ENCODE results near the gene CSF1.
"Not testable (repeated sequence)": the region's sequence is repeated elsewhere in the genome, so short reads cannot be mapped to it uniquely, and the experiment has no call there.

CSF1 gene

GRCh38 chr1:109910123-109910962 lies at the start of gene CSF1:
Gene CSF1 (plus strand): TSS chr1:109910849. CDS start chr1:109911024, 175 bp downstream.
- DNase-seq (ENCODE audit: low spot score): peak; percentile 82

DNA sequence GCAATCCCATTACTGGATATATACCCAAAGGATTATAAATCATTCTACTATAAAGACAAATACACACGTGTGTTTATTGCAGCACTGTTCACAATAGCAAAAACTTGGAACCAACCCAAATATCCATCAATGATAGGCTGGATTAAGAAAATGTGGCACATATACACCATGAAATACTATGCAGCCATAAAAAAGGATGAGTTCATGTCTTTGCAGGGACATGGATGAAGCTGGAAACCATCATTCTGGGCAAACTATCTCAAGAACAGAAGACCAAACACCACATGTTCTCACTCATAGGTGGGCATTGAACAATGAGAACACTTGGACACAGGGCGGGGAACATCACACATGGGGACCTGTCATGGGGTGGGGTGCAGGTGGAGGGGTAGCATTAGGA lies 49.0 kb upstream of the CSF1 start:
- DNase-seq (ENCODE audit: low spot score): not testable (repeated sequence)

DNA sequence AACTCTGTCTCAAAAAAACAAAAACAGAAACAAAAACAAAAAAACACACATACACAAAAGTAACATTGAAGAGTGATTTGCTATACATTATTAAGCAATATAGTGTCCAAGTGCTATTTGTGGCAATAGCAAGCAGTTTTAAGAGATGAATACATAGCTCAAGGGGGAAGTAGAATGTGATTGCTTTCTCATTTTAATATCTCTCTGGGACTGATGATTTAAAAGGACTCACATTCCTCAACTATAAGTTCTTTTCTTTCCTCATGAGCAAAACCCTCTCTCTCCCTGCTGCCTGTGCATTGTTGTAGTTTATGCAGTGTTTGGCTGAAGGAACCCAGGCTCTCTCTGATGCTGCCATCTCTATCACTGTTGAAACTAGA lies 47.0 kb upstream of the CSF1 start:
- DNase-seq (ENCODE audit: low spot score): no peak

GRCh38 chr1:109864047-109864822 lies 46.4 kb upstream of the CSF1 start:
- no peak for DNase-seq (ENCODE audit: low spot score)

DNA sequence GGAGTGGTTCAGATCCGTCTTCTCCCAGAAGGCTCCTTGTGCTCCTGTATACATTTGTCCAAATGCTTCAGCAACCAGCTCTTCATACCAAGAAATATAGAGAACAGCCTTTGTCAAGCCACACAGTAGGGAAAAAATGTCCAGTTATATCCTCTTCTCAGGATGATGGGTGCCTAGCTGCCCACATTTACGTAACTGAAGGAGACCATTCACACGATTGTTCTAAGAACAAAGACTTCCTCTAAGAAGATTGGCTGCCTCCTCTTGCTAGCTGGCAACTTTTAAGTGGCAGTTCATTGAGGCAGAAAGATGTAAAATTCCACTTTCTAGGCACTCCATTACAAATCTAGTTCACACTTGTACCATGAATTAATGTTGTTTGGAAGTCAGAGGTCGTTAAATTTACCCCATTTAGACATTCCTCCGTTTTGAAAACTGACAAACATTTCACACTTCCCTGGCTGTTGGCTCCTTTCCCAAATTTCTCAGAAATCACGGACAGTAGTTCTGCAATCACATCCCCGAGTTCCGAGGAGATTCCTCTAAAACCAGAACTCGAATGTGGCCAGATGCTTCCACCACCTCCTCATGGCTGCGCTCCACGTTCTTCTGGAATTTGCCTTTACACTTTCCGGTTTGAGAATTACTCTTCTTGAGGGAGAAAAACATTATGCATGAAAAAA lies 45.6 kb upstream of the CSF1 start:
- DNase-seq (ENCODE audit: low spot score): no peak

- DNase-seq (ENCODE audit: low spot score): no peak
These were observed 44.6 kb upstream of the CSF1 start for GRCh38 chr1:109866071-109866470.

GRCh38 chr1:109873278-109874175 lies 37.1 kb upstream of the CSF1 start:
- no peak for DNase-seq (ENCODE audit: low spot score)

GRCh38 chr1:109874445-109874844 lies 36.2 kb upstream of the CSF1 start:
- no peak for DNase-seq (ENCODE audit: low spot score)

GRCh38 chr1:109875874-109876273 lies 34.8 kb upstream of the CSF1 start:
- no peak for DNase-seq (ENCODE audit: low spot score)

DNA sequence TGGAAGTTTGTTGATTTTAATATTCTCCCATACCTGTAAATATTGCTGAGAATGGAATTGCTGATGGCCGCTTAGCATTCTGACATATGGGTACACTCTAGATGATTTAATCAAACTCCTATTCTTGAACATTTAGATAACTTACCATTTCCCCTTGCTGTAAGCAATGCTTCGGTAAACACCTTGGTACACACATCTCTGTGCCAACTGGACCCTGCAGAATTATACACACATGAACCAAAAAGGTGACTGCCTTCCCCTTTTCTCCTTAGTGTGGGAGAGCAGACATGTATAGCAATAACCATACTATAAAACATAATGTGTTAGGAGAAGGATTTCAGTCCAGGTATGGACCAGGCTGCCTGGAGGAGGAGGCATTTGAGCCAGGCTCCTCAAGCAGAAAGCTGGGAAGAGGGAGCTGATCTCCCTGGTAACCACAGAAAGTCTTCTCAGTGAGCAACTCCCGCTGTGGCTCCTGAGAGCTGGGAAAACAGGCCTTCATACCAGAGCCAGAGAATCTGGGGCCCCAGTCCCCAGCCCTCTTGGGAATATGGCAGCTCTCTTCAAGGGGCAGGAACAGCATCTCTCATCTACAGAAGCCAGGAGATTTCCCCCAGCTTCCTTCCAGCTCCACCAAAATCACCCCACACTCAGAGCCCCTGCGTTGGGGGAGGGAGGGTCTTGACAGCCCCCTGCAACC lies 33.9 kb upstream of the CSF1 start:
- DNase-seq (ENCODE audit: low spot score): no peak

DNA sequence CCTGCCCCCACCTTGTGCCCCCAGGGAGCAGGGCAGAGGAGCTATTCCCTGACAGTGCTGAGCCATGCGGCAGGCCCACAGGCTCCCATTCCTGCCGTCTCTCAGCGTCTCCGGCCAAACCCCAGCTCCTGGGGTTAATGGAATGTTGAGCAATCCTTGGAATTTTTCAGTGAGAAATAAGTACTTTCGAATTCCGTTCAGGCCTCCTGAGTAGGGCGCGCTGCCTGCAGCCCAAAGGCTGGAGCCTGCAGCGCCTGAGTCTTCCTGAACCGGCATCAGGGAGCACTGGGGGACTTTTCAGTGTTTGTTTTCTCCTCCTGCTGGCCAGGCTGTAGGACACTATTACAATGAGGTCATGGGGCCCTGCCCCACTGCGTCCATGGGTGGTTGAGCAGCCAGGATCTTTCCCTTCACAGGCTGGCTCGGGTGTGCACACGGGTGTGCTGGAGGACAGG lies 33.3 kb upstream of the CSF1 start:
- DNase-seq (ENCODE audit: low spot score): peak; percentile 77

- DNase-seq (ENCODE audit: low spot score): no peak
These were observed 32.9 kb upstream of the CSF1 start for GRCh38 chr1:109877776-109878175.

DNA sequence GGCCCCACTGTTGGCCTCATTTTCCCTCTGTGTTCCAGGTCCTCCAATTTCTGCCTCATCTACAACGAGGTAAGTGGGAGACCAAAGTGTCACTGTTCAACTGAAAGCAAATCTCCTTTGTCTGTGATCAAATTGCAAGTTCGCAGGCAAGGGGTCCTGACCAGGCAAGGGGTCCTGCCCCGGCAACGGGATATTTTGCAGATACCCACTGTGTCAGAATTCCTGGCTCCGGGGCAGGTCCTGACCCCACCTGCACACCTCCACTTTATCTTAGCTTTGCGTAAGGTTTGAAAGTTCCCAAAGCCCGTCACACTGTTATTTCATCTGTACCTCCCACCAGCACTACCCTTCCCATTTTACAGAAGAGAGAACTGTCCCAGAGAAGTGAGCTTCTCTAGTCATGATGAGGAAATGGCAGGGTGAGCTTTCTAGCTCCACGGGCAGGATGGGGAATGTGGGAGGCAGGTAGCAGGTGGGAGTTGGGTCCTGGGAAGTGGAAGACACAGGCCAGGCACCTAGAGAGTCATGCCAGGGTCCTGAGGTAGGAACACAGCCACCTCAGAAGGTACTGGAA lies 32.0 kb upstream of the CSF1 start:
- DNase-seq (ENCODE audit: low spot score): no peak

GRCh38 chr1:109879371-109879770 lies 31.3 kb upstream of the CSF1 start:
- DNase-seq (ENCODE audit: low spot score): not testable (repeated sequence)

GRCh38 chr1:109879881-109880525 lies 30.6 kb upstream of the CSF1 start:
- DNase-seq (ENCODE audit: low spot score): no peak

DNA sequence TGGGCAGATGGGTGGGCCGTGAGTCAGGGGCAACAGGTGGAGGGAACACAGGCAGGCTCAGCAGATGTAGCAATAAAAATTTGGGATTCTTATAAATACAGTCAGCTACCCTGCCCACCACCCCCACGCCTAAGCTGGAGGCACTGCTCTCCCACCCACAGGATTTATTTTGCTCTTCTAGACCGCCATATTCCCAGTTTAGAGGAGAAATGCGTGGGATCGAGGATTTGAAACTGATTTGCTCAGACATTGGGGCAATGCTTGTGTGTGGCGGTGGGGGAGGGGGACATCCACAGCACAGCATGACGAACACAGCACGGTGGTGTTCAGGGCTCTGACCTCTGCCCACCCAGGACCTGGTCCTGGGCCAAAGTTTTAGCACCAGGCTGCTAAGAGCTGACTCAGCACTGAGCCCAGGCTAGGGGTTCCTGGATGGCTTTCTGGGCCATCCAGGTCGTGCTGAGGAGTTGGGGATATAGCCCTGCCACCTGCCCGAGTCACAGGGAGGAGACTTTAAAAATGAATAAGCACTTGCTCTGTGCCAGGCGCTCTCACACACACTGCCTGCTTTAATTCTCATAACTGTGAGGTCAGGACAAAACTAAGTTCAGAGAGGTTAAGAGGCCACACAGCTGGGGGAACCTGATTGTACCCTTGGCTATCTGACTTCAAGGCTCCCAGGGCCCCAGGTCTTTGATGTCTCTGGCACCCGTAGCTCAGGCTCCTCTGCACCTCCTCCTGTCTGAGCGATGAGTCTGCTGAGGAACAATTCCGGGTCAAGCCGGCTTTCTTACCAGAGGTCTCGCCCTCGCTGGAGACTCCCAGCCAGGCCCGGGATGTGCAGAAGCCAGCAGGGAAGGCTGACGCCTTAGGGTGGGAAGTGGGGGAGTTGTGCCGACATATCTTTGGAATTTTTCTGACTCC lies 29.4 kb upstream of the CSF1 start:
- DNase-seq (ENCODE audit: low spot score): peak; percentile 36

- DNase-seq (ENCODE audit: low spot score): peak; percentile 28
These were observed 28.8 kb upstream of the CSF1 start for GRCh38 chr1:109881906-109882287.

DNA sequence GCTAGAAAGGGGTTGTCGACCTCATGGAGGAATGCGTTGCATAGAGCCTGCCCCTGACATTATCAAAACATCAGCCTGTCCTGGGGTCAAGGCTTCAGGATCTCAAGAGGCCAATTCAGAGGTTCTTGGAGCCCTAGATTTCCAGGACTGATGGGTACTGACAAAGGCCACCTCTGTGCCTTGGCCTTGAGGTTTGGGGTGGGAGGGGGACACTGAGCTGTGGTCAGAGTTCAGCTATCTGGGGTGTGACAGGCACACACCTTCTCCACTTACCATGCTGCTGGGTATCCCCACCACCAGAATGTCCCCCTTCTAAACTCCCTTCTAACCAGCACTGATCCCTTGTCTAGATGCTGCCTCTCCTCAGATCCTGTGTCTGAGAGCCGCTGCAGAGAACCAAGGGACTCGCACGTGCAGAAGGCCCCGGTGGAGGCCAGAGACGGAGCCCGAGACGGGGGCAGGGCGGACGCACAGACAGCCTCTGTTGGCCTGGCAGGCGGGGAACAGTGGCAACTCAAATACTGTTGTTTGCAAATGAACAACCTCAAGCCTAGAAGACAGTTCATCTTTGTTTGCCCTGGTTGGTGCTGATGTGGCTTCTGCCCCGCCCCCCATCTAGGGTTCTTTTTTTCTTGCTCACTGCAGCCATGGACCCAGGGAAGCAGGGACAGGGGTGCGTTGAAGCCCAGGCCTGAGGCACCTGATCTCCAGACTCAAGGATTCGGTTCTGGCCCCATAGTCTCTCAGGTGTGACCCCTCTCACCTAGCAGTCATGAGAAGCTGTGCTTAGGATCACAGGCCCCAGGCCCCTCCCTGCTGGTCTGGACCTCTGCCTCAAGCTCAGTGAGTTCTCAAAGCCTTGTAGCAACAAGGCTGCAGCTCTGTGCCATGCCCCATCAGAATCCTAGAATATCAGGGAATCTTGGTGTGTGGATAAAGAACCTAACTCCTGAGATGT lies 28.1 kb upstream of the CSF1 start:
- DNase-seq (ENCODE audit: low spot score): no peak
